Pancreas (tissue), 10 donors: ENCODE measurements around the gene XYLT2. TPM values are rescaled to one million over a fixed set of nuclear protein-coding genes. Genes with fewer than 3 reads are reported as not detected.
"Not testable (repeated sequence)": the region's sequence is repeated elsewhere in the genome, so short reads cannot be mapped to it uniquely, and the experiment has no call there.

Source experiments
- ATAC-seq, 4 donors: fragments of 200-7000 bp; cut with Tn5 transposase; one replicate each; pipeline versions ENCODE4 v1.8.0 to v1.9.1; 2020; ENCODE audit warnings: mild to moderate bottlenecking in 4 of 4, moderate library complexity in 4 of 4
- DNase-seq, 6 donors: peaks; one replicate each; pipeline ENCODE4 v3.0.0-alpha.2; 2020
- FAIRE-seq: peaks from 2 replicates; lab custom pipeline; 2012; peaks lifted over from hg19 to GRCh38; lab: Jason Lieb, UNC
- H3K27ac ChIP-seq, 4 donors: fragments of 200-600 bp; sonication (generic); 1 replicate in 3 of 4; 2 replicates in 1 of 4; pipeline versions ENCODE4 v1.5.0 to v1.8.0; 2020
- H3K27me3 ChIP-seq, 4 donors: fragments of 200-600 bp; one replicate each; pipeline ENCODE4 v1.8.0; 2021
- H3K36me3 ChIP-seq, 3 donors: fragments of 200-600 bp; sonication (generic) in 1 of 3; one replicate each; pipeline versions ENCODE4 v1.5.0 to v1.8.0; 2020 to 2021
- H3K4me1 ChIP-seq, 3 donors: fragments of 200-600 bp; one replicate each; pipeline ENCODE4 v1.8.0; 2021
- H3K4me3 ChIP-seq, 4 donors: fragments of 200-600 bp; sonication (generic) in 2 of 4; one replicate each; pipeline versions ENCODE4 v1.5.0 to v1.8.0; 2020 to 2021
- H3K9me3 ChIP-seq, 4 donors: fragments of 200-600 bp; one replicate each; pipeline ENCODE4 v1.8.0; 2021
- WGBS, 2 donors: extraction: QIAGEN DNeasy Blood & Tissue Kit; methylation state at CpG; one replicate each; pipeline ENCODE4 v1.1.7; 2013; 5-methylcytosine and 5-hydroxymethylcytosine counted together
- intact Hi-C, 3 donors: fragments of 100-400 bp; cut with DNase I; formaldehyde crosslinking; loops; one replicate each; pipeline versions ENCODE4 v1.11.1 to v1.14.2; 2022
- polyA plus RNA-seq, 2 donors: library from polyadenylated mRNA; stranded (reverse); fragments of 200-250 nt; gene quantifications; one replicate each; pipeline ENCODE4 v1.2.3, GENCODE V29; 2013
- total RNA-seq, 6 donors: library from RNA; stranded (reverse); fragmentation: NEBNext Ultra II Directional in 4 of 6; extraction: Animal tissue kit (Norgen Biotek cat#: 25700) in 4 of 6; gene quantifications; one replicate each; pipeline versions ENCODE4 v1.2.1 to v1.2.4, GENCODE V29; 2021 to 2023
- TF ChIP-seq, protein P1 (sequence below), 4 donors: fragments of 200-600 bp; sonication (generic) in 3 of 4; IDR thresholded peaks; one replicate each; pipeline versions ENCODE4 v1.5.0 to v1.8.0; 2021; ENCODE audit warnings: antibody characterized with exemption in 4 of 4
- donor health status: healthy with polysubstance abuse.
- donor health status: DM: no; HTN: no; CAD: no; lungs with moderate emphysema.
- donor health status: DM: no; HTN: no; CAD: no.
- donor health status: control.
- donor health status: control.
- donor health status: Bipolar disorder and iron deficiency.
- donor health status: DM: yes; HTN: yes; CAD: no.
- donor health status: DM: no; HTN: no; CAD: no.
- donor health status: DM: no; HTN: no; CAD: no.
- donor health status: DM: yes; HTN: yes; CAD: no.

XYLT2 gene
- total and polyA plus RNA-seq, 8 donors = 9.8 to 15.5 (median 12.6) TPM

DNA sequence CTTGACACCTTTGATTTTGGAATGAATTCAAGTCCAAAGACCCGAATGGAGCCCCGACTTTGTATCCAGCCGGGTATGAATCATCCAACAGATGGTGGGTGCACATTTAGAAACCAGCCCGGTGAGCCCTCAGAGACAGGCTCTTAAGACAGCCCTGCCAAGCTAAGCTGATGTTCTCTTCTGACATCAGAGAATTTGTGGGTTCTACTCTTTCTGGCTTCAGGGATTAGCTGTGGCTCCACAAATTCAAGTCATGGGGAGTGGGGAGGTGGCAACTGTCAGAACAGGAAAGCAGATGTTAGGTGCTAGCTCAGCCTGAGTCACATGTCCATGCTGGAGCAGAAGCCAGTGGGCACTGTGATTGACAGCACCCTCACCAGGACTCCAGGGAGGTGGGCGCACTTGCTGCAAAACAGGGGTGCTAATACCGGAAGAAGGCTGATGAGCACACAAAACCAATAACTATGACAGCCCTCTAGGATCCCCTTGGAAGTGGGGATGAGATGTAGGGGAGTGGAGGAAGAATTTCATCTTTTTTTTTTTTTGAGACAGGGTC, 31.4 kb upstream of the XYLT2 start:
- no peak overlapping the region for H3K27ac ChIP-seq
- WGBS, 2 donors = 77 to 83% methylated on average over 6 of the region's 6 CpGs
- TF ChIP-seq, protein P1, sequence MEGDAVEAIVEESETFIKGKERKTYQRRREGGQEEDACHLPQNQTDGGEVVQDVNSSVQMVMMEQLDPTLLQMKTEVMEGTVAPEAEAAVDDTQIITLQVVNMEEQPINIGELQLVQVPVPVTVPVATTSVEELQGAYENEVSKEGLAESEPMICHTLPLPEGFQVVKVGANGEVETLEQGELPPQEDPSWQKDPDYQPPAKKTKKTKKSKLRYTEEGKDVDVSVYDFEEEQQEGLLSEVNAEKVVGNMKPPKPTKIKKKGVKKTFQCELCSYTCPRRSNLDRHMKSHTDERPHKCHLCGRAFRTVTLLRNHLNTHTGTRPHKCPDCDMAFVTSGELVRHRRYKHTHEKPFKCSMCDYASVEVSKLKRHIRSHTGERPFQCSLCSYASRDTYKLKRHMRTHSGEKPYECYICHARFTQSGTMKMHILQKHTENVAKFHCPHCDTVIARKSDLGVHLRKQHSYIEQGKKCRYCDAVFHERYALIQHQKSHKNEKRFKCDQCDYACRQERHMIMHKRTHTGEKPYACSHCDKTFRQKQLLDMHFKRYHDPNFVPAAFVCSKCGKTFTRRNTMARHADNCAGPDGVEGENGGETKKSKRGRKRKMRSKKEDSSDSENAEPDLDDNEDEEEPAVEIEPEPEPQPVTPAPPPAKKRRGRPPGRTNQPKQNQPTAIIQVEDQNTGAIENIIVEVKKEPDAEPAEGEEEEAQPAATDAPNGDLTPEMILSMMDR (IDR thresholded peaks at IDR 0.05) = no peak
- FAIRE-seq (no peak), DNase-seq (peak in 1 of 6 donors; percentile 10), ATAC-seq (no peak)
- intact Hi-C loops = no loop called here
- H3K9me3 ChIP-seq = no peaks in the 10 kb centered on the region
- H3K36me3 ChIP-seq = no peaks in the 10 kb centered on the region
- H3K4me3 ChIP-seq = no peak overlapping the region
- H3K4me1 ChIP-seq = no peaks in the 10 kb centered on the region
- H3K27me3 ChIP-seq = no peaks in the 10 kb centered on the region

DNA sequence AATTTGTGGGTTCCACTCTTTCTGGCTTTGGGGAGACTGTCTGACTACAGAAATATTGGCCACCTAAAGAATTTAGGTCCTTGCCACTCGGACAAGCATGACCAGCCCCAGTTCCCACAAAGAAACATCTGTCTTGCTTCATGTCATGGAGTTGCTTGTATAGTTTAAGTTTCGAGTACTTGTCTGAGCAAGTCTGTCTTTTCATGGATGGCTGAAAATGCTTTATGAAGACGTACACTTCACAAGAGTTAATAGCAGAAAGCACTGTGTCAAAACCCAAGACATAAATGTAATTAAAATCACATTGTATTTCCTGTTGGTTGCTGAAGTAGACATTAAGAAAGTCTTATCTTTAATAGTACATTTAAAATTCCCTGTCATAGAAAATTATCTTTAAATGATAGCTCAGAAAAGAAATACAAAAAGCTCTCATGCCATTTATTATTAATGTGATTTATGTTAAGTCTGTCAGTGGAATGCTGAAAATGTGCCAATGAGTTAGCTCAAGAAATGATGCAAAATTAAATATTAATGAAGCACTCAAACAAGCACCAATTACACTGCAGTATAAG, 29.8 kb upstream of the XYLT2 start:
- 54 to 64% methylated on average over 3 of the region's 3 CpGs for WGBS, 2 donors
- Histone ChIP-seq H3K4me1 (no peaks in the 10 kb centered on the region), H3K27me3 (no peaks in the 10 kb centered on the region), H3K4me3 (no peak overlapping the region), H3K27ac (no peak overlapping the region), H3K9me3 (no peaks in the 10 kb centered on the region), H3K36me3 (no peaks in the 10 kb centered on the region)
- no peak for FAIRE-seq
- intact Hi-C loops = no loop called here
- no peak for DNase-seq
- TF ChIP-seq, protein P1 (IDR thresholded peaks at IDR 0.05) = no peak
- no peak for ATAC-seq

DNA sequence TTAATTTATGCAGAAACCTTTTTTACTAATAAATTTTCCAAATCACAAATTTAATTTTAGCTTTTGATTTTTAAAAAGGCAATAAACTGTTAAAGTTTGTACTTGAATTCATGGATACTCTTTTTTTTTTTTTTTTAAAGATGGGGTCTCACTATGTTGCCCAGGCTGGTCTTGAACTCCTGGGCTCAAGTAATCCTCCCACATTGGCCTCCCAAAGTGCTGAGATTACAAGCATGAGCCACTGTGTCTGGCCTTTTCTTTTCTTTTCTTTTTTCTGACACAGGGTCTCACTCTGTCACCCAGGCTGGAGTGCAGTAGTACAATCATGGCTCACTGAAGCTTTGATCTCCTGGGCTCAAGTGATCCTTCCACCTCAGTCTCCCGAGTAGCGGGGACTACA, 29.3 kb upstream of the XYLT2 start:
- H3K27me3 ChIP-seq, H3K4me1 ChIP-seq, H3K4me3 ChIP-seq, FAIRE-seq, H3K9me3 ChIP-seq, H3K27ac ChIP-seq, H3K36me3 ChIP-seq, intact Hi-C loops, ATAC-seq, DNase-seq: not testable (repeated sequence)
- 87 to 93% methylated on average over 2 of the region's 2 CpGs for WGBS, 2 donors

DNA sequence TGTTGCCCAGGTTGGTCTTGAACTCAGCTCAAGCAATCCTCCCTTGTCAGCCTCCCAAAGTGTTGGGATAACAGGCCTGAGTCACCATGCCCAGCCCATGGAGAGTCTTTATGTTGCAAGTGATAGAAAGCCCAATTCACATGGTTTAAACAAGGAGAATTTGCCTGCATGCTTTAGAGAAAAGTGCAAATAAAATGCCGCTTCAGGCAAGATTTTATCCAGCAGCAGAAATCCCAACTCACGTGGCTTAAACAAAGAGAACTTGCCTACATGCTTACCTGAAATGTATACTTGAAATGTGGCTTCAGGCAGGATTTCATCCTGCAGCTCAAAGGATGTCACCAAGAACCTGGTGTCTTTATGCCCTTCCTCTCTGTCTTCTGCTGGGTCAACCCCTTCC, 28.8 kb upstream of the XYLT2 start:
- FAIRE-seq = no peak

DNA sequence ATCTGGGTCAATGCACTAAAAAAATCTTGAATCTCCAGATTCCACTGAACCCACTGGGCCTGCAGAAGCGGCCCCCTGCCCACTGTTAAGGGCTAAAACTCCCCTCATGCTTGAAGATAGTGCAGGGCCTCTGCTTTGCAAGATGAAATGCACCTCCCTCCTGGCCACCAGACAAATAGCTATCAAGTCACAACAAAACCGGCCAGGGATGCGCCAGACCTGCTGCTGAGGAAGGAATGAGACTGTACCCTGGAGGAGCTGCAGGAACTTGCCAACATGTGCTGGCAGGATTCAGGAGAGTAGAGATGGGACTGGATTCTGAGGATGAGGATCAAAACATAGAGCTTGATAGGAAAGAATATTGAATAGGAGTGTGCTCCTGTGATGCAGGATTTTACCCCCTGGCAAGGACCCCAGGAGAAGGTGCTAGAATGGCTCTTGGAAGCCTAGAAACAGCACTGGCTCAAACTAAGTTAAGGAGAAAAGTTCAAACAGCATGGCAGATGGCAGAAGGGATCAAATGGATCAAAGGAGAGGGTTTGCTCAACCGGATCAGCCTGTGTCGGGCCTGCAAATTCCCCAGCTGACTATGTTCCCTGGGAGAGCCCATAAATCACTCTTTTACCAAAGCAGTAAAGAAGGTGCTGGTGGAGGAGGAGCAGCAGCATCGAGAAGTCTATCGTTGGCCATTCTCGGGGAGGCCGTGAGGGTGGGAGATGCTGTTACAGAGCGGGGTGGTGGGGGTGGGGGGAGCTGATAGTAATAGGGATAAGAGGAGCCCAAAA, 27.2 kb upstream of the XYLT2 start:
- Histone ChIP-seq H3K27ac (no peak overlapping the region), H3K4me3 (no peak overlapping the region), H3K36me3 (no peaks in the 10 kb centered on the region), H3K27me3 (no peaks in the 10 kb centered on the region), H3K9me3 (no peaks in the 10 kb centered on the region), H3K4me1 (no peaks in the 10 kb centered on the region)
- 66% methylated on average over 10 of the region's 10 CpGs for WGBS, 2 donors
- DNase-seq (peak in 1 of 6 donors; percentile 24), ATAC-seq (no peak), FAIRE-seq (no peak)
- intact Hi-C loops = no loop called here
- TF ChIP-seq, protein P1 (IDR thresholded peaks at IDR 0.05) = no peak

More for the DNA sequence above, 28.8 kb upstream of the XYLT2 start:
- Histone ChIP-seq H3K9me3 (no peaks in the 10 kb centered on the region), H3K27ac (no peak overlapping the region), H3K4me1 (no peaks in the 10 kb centered on the region), H3K36me3 (no peaks in the 10 kb centered on the region), H3K4me3 (no peak overlapping the region), H3K27me3 (no peaks in the 10 kb centered on the region)
- WGBS, 2 donors = 90 to 92% methylated on average over 2 of the region's 2 CpGs
- ATAC-seq = no peak
- no peak for DNase-seq
- TF ChIP-seq, protein P1 (IDR thresholded peaks at IDR 0.05) = no peak
- intact Hi-C loops = no loop called here
